NCI-H748 (cell line): ENCODE results near the gene TANC2.

Experiments used
- DNase-seq: peaks from one replicate; lab custom pipeline; 2025; ENCODE audit not compliant: unreplicated experiment; lab: John Stamatoyannopoulos, UW

The TANC2 gene

DNA sequence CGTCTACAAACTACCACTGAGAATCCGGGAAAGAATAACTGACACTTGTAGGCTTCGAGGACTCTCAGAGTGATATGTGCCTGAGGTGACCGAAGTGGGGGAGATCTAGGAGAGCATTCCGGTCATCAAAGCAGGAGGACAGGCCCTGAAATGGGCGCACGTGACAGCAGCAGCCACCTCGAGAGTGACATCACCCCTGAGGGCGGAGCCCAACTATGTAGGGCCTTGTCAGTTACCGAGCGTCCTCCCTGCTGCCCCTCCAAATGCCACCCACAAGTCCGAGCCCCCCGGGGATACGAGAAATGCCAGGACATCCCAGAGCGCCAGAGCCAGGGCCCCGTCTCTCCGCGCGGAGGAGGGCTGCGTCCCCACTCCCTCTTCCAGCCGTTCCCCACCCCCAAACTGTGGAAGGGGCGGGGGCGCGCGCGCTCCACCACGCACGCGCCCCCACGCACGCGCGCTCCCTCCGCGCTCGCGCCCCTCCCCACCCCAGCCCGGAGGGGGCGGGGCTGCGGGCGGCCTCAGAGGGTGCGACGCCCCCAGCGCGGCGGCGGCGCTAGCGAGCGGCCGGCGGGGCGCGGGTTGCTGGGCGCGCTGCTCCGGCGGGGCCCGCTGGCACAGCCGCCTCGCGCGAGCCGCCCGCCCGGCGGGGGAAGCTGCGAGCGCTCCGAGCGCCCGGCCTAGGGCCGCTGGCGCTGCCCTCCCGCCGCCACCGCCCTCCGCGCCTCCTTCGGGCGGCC, at the start of gene TANC2:
Gene TANC2, plus strand, starts transcription at position 550 of the 740 bp plus-strand sequence. CDS start 43,325 bp downstream, outside the sequence.
- DNase-seq: peak; percentile 86

GRCh38 chr17:62916684-62917571, 49.1 kb upstream of the TANC2 start:
- no peak for DNase-seq

GRCh38 chr17:62919388-62919787, 46.6 kb upstream of the TANC2 start:
- no peak for DNase-seq

- no peak for DNase-seq
These were observed 45.7 kb upstream of the TANC2 start for GRCh38 chr17:62920300-62920699.

- no peak for DNase-seq
These were observed 44.2 kb upstream of the TANC2 start for GRCh38 chr17:62921817-62922216.

DNA sequence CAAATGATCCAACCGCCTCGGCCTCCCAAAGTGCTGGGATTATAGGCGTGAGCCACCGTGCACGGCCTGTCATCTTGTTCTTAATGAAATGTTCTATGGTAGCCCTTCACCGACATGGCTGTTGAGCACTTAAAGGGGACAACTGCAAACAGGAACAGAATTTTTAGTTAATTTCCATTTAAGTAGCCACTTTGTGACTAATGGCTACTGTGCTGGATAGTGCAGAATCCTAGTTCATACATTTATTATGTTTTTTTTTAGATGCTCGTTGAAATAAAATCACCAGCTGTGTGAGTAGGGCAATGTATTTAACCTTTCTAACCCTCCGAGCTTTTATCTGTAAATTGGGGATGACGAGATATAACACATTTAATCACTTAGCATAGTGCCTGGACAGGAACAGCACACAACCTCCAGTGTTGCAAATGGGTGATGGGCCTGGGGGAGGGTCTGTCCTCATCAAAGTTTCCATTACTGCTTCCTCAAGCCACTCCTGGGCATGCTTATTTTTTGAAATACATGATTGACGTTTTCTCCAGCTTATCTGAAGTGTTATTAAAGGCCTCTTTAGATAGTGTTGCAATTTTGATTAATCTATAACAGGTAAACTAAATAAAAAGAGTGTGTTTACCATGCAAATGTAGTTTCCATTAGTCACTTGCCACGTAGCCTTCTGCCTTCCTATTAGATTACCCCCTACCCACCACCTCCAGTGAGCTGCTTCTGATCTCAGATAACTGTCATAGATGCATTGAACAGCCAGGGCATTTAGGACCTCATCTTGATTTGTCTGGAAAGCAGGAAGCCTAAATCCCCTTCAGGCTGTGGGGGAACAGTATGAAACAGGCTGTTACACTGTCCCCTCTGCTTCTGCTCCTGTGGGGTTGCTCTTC, 42.5 kb upstream of the TANC2 start:
- no peak for DNase-seq

- no peak for DNase-seq
These were observed 40.7 kb upstream of the TANC2 start for GRCh38 chr17:62925267-62925836.

DNA sequence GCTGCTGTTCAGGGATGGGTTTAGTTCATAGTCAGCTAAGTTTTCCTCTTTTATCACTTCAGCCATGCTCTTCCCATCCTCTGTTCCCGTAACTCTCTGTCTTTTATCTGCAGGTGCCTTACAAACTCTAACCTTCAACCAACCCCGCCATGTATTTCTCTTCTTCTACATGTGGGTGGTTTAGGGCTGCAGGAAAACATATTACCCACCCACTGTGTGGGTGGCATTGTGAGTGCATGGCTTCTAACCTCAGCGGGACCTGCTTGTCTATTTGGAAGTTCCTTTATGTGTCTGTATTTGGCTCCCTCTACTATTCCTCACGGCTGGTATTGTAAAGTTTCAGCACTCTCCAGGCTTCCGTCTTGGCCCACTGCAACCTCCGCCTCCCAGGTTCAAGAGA, 39.0 kb upstream of the TANC2 start:
- no peak for DNase-seq

DNA sequence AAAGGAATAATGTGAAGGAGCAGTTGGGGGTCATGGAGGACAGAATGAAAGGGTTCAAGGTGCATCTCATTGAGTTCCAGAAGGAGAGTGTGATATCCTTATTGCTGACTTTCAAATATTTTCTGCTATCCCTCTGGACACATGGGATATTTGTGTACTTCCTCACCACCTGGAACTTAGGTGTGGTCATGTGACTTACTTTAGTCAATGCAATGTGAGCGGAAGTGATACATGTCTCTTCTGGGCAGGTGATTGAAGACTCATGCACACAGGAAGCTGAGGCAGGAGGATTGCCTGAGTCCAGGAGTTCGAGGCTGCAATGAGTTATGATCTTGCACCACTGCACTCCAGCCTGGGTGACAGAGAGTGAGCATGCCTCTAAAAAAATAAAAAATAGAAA, 36.7 kb upstream of the TANC2 start:
- DNase-seq: no peak

- no peak for DNase-seq
These were observed 34.9 kb upstream of the TANC2 start for GRCh38 chr17:62931101-62931500.

DNA sequence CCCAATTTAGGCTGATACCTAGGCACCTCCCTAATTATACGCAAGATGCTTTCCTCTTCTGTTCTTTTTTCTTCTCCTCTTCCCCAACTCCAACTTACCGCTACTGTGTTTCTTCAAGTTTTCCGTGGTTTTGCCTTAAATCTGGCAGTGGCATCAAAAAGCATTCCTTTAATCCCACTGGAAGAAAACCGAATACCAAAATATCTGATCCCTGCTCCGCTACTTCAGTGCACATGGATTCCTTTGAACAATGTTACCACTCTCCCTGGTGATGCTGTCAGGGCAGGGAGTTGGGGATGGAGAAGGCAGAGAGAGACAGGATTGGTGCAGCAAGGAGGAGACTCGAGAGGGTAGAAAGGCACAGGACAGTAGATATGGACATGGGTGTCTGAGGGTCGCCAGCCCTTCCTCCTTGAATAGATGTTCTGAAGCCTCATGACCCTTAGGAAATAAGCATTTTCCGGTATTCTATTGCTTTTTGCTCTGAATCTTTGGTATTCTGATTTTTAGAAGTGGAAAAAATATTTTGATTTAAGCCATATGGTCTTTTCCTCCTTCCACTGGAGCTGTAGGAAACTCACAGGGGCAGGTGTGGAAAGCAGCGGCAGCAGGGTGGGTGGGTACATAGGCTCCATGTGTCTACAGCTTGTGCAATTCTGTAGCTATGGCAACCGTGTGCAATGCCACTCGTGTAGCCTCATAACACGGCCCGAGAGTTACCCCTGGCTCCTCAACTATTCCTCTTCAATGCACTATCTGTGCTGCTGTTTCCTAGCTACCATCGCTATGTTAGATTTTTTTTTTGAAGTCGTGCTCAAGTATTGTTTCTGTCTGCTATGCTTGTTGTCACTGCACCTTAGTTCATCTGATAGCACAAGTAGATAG, 32.3 kb upstream of the TANC2 start:
- DNase-seq: peak; percentile 79

DNA sequence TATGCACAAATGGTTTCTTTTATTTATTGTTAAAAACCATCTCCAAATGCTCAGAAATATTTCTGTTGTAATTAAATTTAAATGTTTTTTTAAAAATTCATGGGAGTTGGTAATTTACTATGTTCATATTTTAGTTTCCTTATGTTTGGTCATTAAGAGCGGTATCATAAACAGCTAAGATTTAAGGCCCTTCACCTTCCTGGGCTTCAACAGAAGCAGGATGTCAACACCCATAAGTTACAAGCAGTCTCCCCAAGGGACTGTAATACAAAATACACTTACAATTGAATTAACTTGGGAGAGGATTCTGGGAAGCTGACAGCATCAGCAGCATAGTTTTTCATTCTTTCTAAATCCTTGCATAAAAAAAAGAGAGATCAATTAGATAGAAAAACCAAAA, 30.9 kb upstream of the TANC2 start:
- no peak for DNase-seq

GRCh38 chr17:62935523-62935922, 30.5 kb upstream of the TANC2 start:
- no peak for DNase-seq

GRCh38 chr17:62937606-62938005, 28.4 kb upstream of the TANC2 start:
- DNase-seq: no peak

DNA sequence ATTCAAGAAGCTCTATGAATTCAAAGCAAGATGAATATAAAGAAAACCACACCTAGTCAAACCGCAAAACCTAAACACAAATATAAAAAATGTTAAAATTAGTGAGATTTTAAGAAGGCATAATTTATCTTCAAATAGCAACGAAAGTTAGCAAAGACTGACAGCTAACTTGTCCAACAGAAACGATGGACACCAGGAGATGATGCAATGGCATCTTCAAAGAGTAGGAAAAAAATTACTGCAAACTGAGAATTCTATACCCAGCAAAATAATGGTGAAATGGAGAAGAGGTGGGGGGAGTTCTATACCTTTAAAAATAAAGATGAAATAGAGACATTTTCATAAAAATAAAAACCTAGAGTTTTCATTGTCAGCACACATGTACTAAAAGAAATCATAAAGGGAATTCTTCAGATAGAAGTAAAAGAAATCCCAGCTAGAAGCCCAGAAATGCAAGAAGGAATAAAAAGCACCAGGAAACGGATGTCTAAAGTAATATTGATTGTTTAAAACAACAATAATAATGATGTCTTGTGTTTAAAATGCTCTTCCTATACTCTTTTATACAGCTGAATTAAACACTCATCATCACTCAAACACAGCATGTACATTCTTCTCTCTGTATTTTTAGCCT, 24.6 kb upstream of the TANC2 start:
- no peak for DNase-seq

GRCh38 chr17:62948370-62948769, 17.7 kb upstream of the TANC2 start:
- DNase-seq: no peak

- no peak for DNase-seq
These were observed 17.0 kb upstream of the TANC2 start for GRCh38 chr17:62949036-62949435.

DNA sequence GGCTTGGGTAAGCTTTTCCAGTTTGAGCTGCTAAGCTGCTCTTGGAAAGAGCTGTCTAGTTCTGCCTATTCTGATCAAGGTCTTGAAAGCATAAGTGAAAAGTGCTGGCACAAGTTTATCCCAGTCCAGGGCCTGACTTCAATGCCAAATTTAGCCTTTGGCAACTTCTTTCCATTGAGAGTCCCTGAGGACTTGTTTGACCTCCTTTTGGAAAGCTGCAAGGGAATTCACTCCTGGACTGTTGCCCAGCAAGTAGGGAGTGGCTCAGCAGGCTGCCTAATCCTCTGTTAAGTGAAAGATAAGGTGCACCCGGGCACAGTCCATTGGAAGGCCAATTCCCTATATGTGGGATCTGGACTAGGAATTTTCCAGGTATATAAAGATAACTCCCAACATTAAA, 16.0 kb upstream of the TANC2 start:
- no peak for DNase-seq

DNA sequence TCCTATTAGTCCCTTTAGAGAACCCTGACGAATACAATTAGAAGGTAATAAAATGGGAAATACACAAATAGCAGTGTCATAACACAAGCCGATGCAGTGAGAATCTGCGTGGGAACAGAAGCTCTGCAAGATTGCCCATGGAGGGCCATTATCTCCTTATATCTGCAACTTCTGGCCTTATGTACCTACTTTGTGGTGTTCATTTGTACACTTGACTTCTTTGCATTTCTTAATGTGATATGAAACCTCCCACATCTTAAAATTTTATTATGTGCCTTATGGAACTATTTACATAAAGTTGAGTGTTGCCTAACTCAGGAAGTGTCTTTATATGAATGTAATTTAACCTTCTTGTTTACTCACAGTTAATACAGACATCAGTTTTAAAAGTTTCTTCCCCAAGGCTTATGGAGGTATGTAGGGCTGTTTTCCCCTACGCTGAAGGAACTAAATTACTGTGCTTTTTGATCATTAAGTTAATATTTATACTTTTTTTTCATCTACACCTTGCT, 10.1 kb upstream of the TANC2 start:
- DNase-seq: no peak
